NCI-H187 treated with DMSO at 0.1 percent for 48 hours (cell line): ENCODE results near the gene MAL.

ENCODE experiments used
- DNase-seq: peaks from one replicate; lab custom pipeline; 2025; lab: John Stamatoyannopoulos, UW

MAL gene

GRCh38 chr2:95016616-95017015 is 8.9 kb upstream of the MAL start:
- no peak for DNase-seq

- DNase-seq, result no peak
These were observed 8.4 kb upstream of the MAL start for GRCh38 chr2:95017071-95017501.

- no peak for DNase-seq
These were observed 7.7 kb upstream of the MAL start for GRCh38 chr2:95017836-95018235.

GRCh38 chr2:95018301-95018700 is 7.2 kb upstream of the MAL start:
- DNase-seq, result no peak

- no peak for DNase-seq
These were observed 6.5 kb upstream of the MAL start for GRCh38 chr2:95018861-95019550.

- DNase-seq, result no peak
These were observed 5.9 kb upstream of the MAL start for GRCh38 chr2:95019572-95019971.

GRCh38 chr2:95020275-95021022 is 5.1 kb upstream of the MAL start:
- no peak for DNase-seq

- DNase-seq, result no peak
These were observed 4.5 kb upstream of the MAL start for GRCh38 chr2:95021023-95021416.

GRCh38 chr2:95021847-95022246 is 3.7 kb upstream of the MAL start:
- DNase-seq, result no peak

- peak; percentile 33 for DNase-seq
These were observed 2.9 kb upstream of the MAL start for GRCh38 chr2:95022309-95023221.

GRCh38 chr2:95023222-95023597 is 2.3 kb upstream of the MAL start:
- DNase-seq, result no peak

- no peak for DNase-seq
These were observed 1.1 kb upstream of the MAL start for GRCh38 chr2:95024371-95024770.

GRCh38 chr2:95024960-95025405 is 525 bp upstream of the MAL start:
- DNase-seq, result no peak

- DNase-seq, result no peak
These were observed 1.2 kb downstream of the MAL start for GRCh38 chr2:95026471-95027368.

GRCh38 chr2:95027369-95027720 is 1.8 kb downstream of the MAL start:
- no peak for DNase-seq

- no peak for DNase-seq
These were observed 4.4 kb downstream of the MAL start for GRCh38 chr2:95029898-95030341.

GRCh38 chr2:95030496-95030895 is 5.0 kb downstream of the MAL start:
- no peak for DNase-seq

- no peak for DNase-seq
These were observed 5.7 kb downstream of the MAL start for GRCh38 chr2:95031076-95031725.

- no peak for DNase-seq
These were observed 6.2 kb downstream of the MAL start for GRCh38 chr2:95031726-95032116.

- DNase-seq, result no peak
These were observed 6.8 kb downstream of the MAL start for GRCh38 chr2:95032341-95032740.
